ENCODE results near the gene WBP4. TPM values are rescaled to one million over a fixed set of nuclear protein-coding genes. Genes with fewer than 3 reads are reported as not detected.
A peak's percentile ranks its signal among the peaks of the same experiment; 100 is the strongest.

Gene WBP4
- total RNA-seq, 1 experiment from 2014 or later: 7.2 TPM

- Mint-ChIP-seq H3K4me3 (peak overlapping the region; percentile 99), H3K27me3 (ENCODE audit: low read depth) (peaks cover 7% of the 10 kb centered on the region), H3K36me3 (ENCODE audit: insufficient read depth in 1 of 3, low read depth in 3 of 3) (peaks cover 6 to 37% (median 31%) of the 10 kb centered on the region in 3 experiments; a peak in 6 of 7 replicates), H3K27ac (peak overlapping the region; percentile 99 to 100 (median 99); a peak in 6 of 7 replicates), H3K9me3 (no peaks in the 10 kb centered on the region), H3K4me1 (peaks cover 25 to 29% of the 10 kb centered on the region in 2 experiments)
- no peak overlapping the region for H2BK20ac ChIP-seq (ENCODE audit: low read depth, low read length, poor library complexity, severe bottlenecking)
- H2BK120ac ChIP-seq (ENCODE audit: low read depth, low read length, poor library complexity, severe bottlenecking): peak overlapping the region; percentile 17
- no peaks in the 10 kb centered on the region for H4K20me1 ChIP-seq (ENCODE audit: control insufficient read depth, insufficient read depth, insufficient read length)
- no peak overlapping the region for H2BK5ac ChIP-seq (ENCODE audit: insufficient read length, low read length)
- no peak overlapping the region for H3K23ac ChIP-seq (ENCODE audit: insufficient read length, low read depth, low read length)
- H3T11ph ChIP-seq (ENCODE audit: low read length): no peak overlapping the region
- no peak for TF ChIP-seq CTCF (conservative IDR thresholded peaks at IDR 0.05)
- no peak overlapping the region for H4K8ac ChIP-seq (replicated peaks; ENCODE audit: insufficient read length, low read depth, low read length)
- no peaks in the 10 kb centered on the region for H3K4me1 ChIP-seq (ENCODE audit: insufficient read depth, low read length)
- H3K4me2 ChIP-seq (ENCODE audit: insufficient read depth, insufficient read length, low read length): peak overlapping the region; percentile 50
- no peaks in the 10 kb centered on the region for H3K23me2 ChIP-seq (ENCODE audit: insufficient read length, low read depth, low read length, poor library complexity, severe bottlenecking)
- H3K9me3 ChIP-seq (ENCODE audit: control insufficient read depth, low read depth, low read length): no peaks in the 10 kb centered on the region
- no peak overlapping the region for H2AFZ ChIP-seq (ENCODE audit: low read length)
- WGBS (ENCODE audit: extremely low coverage, insufficient read length, low lambda C conversion rate): no CpG with 5 or more reads among the region's 24 CpGs
- peak overlapping the region; percentile 60; the same call in 1 of the 2 replicates for H3K14ac ChIP-seq (ENCODE audit: insufficient read depth, low read length)
- no peak overlapping the region for H2AK5ac ChIP-seq (ENCODE audit: insufficient read length, low read length)
- H3K9ac ChIP-seq (ENCODE audit: extremely low read depth, insufficient read length, low read length): peak overlapping the region; percentile 72
- H4K5ac ChIP-seq (ENCODE audit: insufficient read length, low read depth, low read length): no peak overlapping the region
- H3K27me3 ChIP-seq (ENCODE audit: insufficient read depth, low read length): no peaks in the 10 kb centered on the region
- H3K79me2 ChIP-seq (ENCODE audit: insufficient read depth, low read length): no peaks in the 10 kb centered on the region
- H4K91ac ChIP-seq (ENCODE audit: insufficient read length, low read depth, low read length): no peak overlapping the region
- H3K27ac ChIP-seq (ENCODE audit: insufficient read length, low read depth, low read length): peak overlapping the region; percentile 14
- H2BK12ac ChIP-seq (ENCODE audit: insufficient read length, low read depth, low read length): no peak overlapping the region
- no peak overlapping the region for H3K4ac ChIP-seq (ENCODE audit: low read depth, low read length)
- no peak overlapping the region for H3K56ac ChIP-seq (ENCODE audit: insufficient read length, low read depth, low read length)
- H3K79me1 ChIP-seq (ENCODE audit: insufficient read depth, low read depth, low read length, poor library complexity, severe bottlenecking): no peaks in the 10 kb centered on the region
- DNase-seq: no peak
- no peak overlapping the region for H2BK15ac ChIP-seq (ENCODE audit: low read depth, low read length)
- no peak overlapping the region for H3K18ac ChIP-seq (ENCODE audit: insufficient read length, low read depth, low read length)
Measured at GRCh38 chr13:41061914-41062837, 867 bp downstream of the WBP4 start.
